ENCODE data around the gene HMCN2.

The HMCN2 gene

DNA sequence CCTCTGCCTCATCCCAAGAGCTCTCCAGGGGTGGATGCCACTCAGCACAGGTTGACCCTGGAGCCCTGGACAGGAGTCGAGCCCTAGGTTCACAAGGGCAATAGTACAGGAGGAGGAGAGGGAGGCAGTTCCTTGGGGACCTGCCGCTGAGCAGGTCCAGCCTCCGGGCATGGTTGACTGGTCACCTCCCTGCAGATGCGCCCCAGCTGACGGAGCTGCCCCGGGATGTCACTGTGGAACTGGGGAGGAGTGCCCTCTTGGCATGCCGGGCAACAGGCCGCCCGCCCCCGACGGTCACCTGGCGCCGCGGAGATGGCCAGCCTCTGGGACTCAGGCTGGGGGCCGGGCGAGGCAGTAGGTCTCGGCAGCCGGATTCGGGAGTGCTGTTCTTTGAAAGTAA, 53.7 kb downstream of the HMCN2 start:
- TF ChIP-seq, protein P1, sequence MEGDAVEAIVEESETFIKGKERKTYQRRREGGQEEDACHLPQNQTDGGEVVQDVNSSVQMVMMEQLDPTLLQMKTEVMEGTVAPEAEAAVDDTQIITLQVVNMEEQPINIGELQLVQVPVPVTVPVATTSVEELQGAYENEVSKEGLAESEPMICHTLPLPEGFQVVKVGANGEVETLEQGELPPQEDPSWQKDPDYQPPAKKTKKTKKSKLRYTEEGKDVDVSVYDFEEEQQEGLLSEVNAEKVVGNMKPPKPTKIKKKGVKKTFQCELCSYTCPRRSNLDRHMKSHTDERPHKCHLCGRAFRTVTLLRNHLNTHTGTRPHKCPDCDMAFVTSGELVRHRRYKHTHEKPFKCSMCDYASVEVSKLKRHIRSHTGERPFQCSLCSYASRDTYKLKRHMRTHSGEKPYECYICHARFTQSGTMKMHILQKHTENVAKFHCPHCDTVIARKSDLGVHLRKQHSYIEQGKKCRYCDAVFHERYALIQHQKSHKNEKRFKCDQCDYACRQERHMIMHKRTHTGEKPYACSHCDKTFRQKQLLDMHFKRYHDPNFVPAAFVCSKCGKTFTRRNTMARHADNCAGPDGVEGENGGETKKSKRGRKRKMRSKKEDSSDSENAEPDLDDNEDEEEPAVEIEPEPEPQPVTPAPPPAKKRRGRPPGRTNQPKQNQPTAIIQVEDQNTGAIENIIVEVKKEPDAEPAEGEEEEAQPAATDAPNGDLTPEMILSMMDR (conservative IDR thresholded peaks at IDR 0.05; ENCODE audit: low read length): no peak

GRCh38 chr9:130319944-130320712, 54.6 kb downstream of the HMCN2 start:
- DNase-seq (ENCODE audit: low read depth): no peak
- H3K4me3 ChIP-seq (ENCODE audit: low read length): no peak overlapping the region
- TF ChIP-seq, protein P1 (conservative IDR thresholded peaks at IDR 0.05; ENCODE audit: low read length): no peak

More for the DNA sequence above, 53.7 kb downstream of the HMCN2 start:
- no peak overlapping the region for H3K4me3 ChIP-seq (ENCODE audit: low read length)
- DNase-seq (ENCODE audit: low read depth): no peak

DNA sequence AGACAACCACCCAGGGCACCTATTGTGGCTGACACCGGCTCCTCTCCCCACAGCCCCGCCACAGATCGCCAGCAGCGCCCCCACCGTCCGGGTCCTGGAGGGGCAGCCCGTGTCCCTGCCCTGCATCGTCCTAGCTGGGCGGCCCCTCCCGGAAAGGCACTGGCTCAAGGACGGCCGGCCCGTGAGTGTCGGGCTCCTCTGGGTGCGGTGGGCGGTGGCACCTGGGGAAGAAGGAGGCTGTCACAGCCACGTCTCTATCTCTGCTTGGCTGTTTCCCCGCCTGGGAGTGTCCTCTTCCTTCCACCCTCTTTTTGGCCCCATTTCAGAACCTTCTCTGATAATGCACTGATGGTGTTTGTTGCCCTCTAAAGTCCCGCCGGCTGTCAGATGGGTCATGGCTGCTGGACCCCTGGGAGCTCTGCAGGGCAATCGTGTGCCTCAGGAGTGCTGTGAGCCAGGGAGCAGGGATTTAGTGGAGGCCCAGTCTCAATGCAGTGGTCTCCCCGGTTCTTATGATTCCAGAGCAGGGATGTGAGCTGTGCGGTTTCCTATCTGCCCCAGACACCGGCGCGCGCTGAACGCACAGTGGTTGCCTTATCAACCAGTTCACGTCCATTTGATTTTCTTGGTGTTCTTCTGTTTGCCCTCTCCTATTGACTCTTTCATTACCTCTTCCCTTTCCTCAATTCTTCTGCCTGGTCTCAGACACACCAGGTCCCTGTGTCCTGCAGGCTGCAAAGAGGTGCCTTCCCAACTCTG, 55.3 kb downstream of the HMCN2 start:
- no peak for DNase-seq (ENCODE audit: low read depth)
- TF ChIP-seq, protein P1 (conservative IDR thresholded peaks at IDR 0.05; ENCODE audit: low read length): no peak
- H3K4me3 ChIP-seq (ENCODE audit: low read length): no peak overlapping the region

- TF ChIP-seq, protein P1 (conservative IDR thresholded peaks at IDR 0.05; ENCODE audit: low read length): no peak
- no peak for DNase-seq (ENCODE audit: low read depth)
- H3K4me3 ChIP-seq (ENCODE audit: low read length): no peak overlapping the region
These were observed 56.0 kb downstream of the HMCN2 start for GRCh38 chr9:130321539-130321938.

GRCh38 chr9:130323051-130323745, 57.6 kb downstream of the HMCN2 start:
- TF ChIP-seq, protein P1 (conservative IDR thresholded peaks at IDR 0.05; ENCODE audit: low read length): no peak
- no peak overlapping the region for H3K4me3 ChIP-seq (ENCODE audit: low read length)
- no peak for DNase-seq (ENCODE audit: low read depth)

- DNase-seq (ENCODE audit: low read depth): no peak
- TF ChIP-seq, protein P1 (conservative IDR thresholded peaks at IDR 0.05; ENCODE audit: low read length): no peak
- H3K4me3 ChIP-seq (ENCODE audit: low read length): no peak overlapping the region
These were observed 60.4 kb downstream of the HMCN2 start for GRCh38 chr9:130325921-130326320.

Measured in AG10803 (cell line).